RWPE2 (cell line): ENCODE data around the gene TMEM245.

Experiments used
- ATAC-seq: fragments of 200-7000 bp; cut with Tn5 transposase; 3 replicates; pipeline ENCODE4 v1.9.1; 2021; ENCODE audit warnings: low read depth
- DNase-seq: peaks from one replicate; pipeline ENCODE4 v3.0.0-alpha.2; 2020; ENCODE audit warnings: low spot score
- H3K27ac ChIP-seq: fragments of 450-650 bp; 2 replicates; pipeline ENCODE4 v1.5.1; 2017; ENCODE audit warnings: mild to moderate bottlenecking; ENCODE audit not compliant: poor library complexity, severe bottlenecking
- H3K27me3 ChIP-seq: fragments of 250-450 bp; sonication (Bioruptor Pico); 2 replicates; pipeline ENCODE4 v1.5.1; 2021; ENCODE audit warnings: mild to moderate bottlenecking, moderate library complexity; ENCODE audit not compliant: insufficient read depth, poor library complexity, severe bottlenecking
- H3K36me3 ChIP-seq: fragments of 250-450 bp; sonication (Bioruptor Pico); 2 replicates; pipeline ENCODE4 v1.5.1; 2020; ENCODE audit warnings: low read depth, mild to moderate bottlenecking, moderate library complexity
- H3K4me1 ChIP-seq: fragments of 250-450 bp; sonication (Bioruptor Pico); 2 replicates; pipeline ENCODE4 v1.5.1; 2021; ENCODE audit warnings: mild to moderate bottlenecking, moderate library complexity; ENCODE audit not compliant: insufficient read depth, poor library complexity, severe bottlenecking
- H3K4me3 ChIP-seq: fragments of 250-450 bp; sonication (Bioruptor Pico); 2 replicates; pipeline ENCODE4 v1.5.1; 2021; ENCODE audit warnings: mild to moderate bottlenecking, moderate library complexity; ENCODE audit not compliant: severe bottlenecking
- H3K9me3 ChIP-seq: fragments of 250-450 bp; sonication (Bioruptor Pico); 2 replicates; pipeline ENCODE4 v1.5.1; 2021; ENCODE audit warnings: mild to moderate bottlenecking, moderate library complexity; ENCODE audit not compliant: severe bottlenecking
- TF ChIP-seq, protein P1 (sequence below): fragments of 450-650 bp; IDR thresholded peaks from one replicate; pipeline ENCODE4 v1.5.1; 2017; ENCODE audit warnings: mild to moderate bottlenecking, moderate library complexity; ENCODE audit not compliant: poor library complexity, severe bottlenecking

The TMEM245 gene

DNA sequence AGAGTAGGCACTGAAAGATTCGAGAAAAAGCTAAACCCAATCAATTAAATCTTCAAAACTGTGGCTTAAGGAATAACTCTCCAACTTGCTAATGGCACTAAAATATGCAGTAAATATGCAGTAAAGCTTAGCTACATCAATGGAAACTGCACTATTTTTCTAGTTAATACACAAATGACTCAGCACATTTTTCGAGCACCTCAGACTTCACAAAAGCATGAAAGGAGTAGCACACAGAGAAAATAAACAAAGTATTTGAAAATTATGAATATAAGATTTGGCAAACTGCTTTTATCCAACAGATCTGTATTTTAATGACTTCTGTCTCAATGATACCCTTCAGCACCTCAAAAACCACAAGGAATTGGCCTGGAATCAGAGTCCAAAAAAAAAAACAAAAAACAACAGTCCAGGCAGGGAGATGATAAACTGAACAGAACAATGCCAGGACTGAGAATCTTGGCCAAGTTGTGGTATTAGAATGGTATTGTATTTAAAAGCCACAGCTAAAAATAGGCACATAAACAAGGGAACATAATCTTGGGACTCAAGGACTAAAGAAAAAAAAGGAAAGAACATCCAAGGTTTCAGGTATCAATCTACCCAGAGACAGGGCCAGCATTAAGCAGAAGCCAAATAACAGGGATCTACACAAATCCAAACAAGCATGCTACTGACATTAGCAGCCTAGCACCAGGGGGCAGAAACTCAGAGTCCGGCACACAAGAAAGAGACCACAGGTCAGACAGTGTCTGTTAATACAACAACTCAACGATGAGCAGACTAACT lies 21.4 kb downstream of the TMEM245 start:
- TF ChIP-seq, protein P1, sequence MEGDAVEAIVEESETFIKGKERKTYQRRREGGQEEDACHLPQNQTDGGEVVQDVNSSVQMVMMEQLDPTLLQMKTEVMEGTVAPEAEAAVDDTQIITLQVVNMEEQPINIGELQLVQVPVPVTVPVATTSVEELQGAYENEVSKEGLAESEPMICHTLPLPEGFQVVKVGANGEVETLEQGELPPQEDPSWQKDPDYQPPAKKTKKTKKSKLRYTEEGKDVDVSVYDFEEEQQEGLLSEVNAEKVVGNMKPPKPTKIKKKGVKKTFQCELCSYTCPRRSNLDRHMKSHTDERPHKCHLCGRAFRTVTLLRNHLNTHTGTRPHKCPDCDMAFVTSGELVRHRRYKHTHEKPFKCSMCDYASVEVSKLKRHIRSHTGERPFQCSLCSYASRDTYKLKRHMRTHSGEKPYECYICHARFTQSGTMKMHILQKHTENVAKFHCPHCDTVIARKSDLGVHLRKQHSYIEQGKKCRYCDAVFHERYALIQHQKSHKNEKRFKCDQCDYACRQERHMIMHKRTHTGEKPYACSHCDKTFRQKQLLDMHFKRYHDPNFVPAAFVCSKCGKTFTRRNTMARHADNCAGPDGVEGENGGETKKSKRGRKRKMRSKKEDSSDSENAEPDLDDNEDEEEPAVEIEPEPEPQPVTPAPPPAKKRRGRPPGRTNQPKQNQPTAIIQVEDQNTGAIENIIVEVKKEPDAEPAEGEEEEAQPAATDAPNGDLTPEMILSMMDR, result no peak
- no peaks in the 10 kb centered on the region for H3K9me3 ChIP-seq
- no peak for DNase-seq
- peak; percentile 57 for ATAC-seq
- peaks cover 35% of the 10 kb centered on the region for H3K4me1 ChIP-seq
- H3K4me3 ChIP-seq, result no peak overlapping the region
- H3K36me3 ChIP-seq, result peaks cover 30% of the 10 kb centered on the region
- no peaks in the 10 kb centered on the region for H3K27me3 ChIP-seq
- peak overlapping the region; percentile 34 for H3K27ac ChIP-seq

DNA sequence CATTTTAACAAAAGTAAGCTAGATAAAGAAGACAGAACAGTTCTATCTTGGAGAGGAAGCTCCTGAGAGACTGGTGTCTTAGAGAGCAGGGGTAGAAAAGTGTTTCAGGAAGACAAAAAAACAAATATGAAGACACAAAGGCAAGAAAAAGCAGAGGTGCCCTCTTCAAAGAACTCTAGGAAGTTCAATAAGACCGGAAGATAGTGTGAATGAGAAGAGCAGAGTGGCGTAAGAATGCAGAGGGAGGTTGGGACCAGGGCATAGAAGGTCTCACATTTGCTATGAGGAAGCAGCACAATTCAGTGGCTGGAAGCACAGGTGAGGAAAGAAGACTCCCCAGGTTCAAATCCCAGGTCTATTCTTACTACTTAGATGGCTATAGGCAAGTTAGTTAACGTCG lies 22.6 kb downstream of the TMEM245 start:
- Histone ChIP-seq H3K9me3 (no peaks in the 10 kb centered on the region), H3K36me3 (peaks cover 31% of the 10 kb centered on the region), H3K4me1 (peaks cover 28% of the 10 kb centered on the region), H3K4me3 (no peak overlapping the region), H3K27ac (no peak overlapping the region), H3K27me3 (no peaks in the 10 kb centered on the region)
- TF ChIP-seq, protein P1, result no peak
- DNase-seq, result no peak
- ATAC-seq, result no peak

DNA sequence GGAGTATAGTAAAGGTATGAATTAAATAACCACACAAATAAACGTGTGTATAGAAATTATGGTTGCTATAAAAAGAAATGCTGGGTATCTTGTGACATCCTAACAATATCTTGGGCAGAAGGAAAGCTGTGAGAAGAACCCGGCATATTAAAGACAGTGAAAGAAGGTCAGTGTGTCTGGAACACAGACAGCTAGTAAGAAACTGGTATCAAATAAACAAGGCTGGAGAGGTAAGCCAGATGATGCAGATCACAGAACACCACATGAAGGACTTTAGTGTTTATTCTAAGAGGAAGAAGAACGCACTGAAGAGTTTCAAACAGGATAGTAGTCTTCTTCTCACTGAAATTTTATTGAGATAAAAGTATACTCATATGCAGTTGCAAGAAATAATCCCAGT lies 24.4 kb downstream of the TMEM245 start:
- H3K27ac ChIP-seq, result no peak overlapping the region
- H3K4me1 ChIP-seq, result peaks cover 16% of the 10 kb centered on the region
- H3K36me3 ChIP-seq, result peaks cover 45% of the 10 kb centered on the region
- H3K4me3 ChIP-seq, result no peak overlapping the region
- no peak for ATAC-seq
- no peaks in the 10 kb centered on the region for H3K27me3 ChIP-seq
- no peaks in the 10 kb centered on the region for H3K9me3 ChIP-seq
- no peak for DNase-seq
- TF ChIP-seq, protein P1, result no peak

DNA sequence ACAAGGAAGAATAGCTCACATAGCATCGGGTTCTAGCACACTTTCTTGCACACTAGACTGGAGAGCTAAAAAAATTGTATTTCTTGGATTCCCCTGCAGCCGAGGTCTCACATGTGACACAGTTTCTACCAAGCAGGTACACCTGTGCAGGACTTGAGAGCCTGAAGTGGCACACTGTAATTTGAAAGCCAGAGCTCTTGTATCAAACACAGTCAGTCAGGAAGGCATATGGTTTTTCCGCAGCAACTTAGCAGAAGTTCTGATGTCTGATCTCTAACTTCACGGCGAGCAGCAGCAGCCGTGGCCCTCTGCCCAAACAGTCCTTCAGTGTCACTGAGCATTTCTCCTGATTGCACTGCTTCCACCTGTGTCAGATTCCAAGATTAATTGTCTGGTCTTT lies 25.5 kb downstream of the TMEM245 start:
- Histone ChIP-seq H3K27ac (no peak overlapping the region), H3K4me1 (peaks cover 14% of the 10 kb centered on the region), H3K9me3 (no peaks in the 10 kb centered on the region), H3K27me3 (no peaks in the 10 kb centered on the region), H3K36me3 (peaks cover 50% of the 10 kb centered on the region), H3K4me3 (no peak overlapping the region)
- TF ChIP-seq, protein P1, result no peak
- ATAC-seq, result no peak
- no peak for DNase-seq

DNA sequence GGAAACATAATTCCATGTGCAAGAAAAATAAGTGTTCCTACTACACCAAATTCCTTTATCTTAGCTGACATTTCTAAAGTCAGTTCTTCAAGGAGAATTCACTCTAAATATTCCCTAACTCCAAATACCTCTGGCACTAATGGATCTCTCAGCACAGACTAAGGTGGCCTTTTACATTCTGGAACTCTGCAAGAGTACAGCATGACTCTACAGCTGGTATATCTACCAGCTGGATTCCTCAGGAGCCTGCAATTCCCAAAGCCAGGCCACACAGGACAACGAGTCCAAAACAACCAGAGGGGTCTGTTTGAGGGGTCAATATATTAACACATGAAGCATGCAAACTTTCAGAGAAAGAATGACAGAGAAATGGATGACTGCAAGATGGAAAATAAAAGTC lies 27.2 kb downstream of the TMEM245 start:
- ATAC-seq, result no peak
- H3K36me3 ChIP-seq, result peaks cover 64% of the 10 kb centered on the region
- no peaks in the 10 kb centered on the region for H3K27me3 ChIP-seq
- no peak overlapping the region for H3K27ac ChIP-seq
- no peaks in the 10 kb centered on the region for H3K4me1 ChIP-seq
- TF ChIP-seq, protein P1, result no peak
- H3K4me3 ChIP-seq, result no peak overlapping the region
- no peak for DNase-seq
- no peaks in the 10 kb centered on the region for H3K9me3 ChIP-seq
